Loucy (cell line): ENCODE measurements around the gene OR9I1.

Experiments
- EZH2phosphoT487 ChIP-seq: fragments of 200-600 bp; IDR thresholded peaks from 2 replicates; pipeline ENCODE4 v1.6.1; 2018; ENCODE audit warnings: antibody characterized with exemption, mild to moderate bottlenecking, moderate library complexity, borderline replicate concordance
- TF ChIP-seq, protein P1 (sequence below): fragments of 200-600 bp; sonication (generic); conservative IDR thresholded peaks from 2 replicates; pipeline ENCODE4 v1.5.1; 2014; ENCODE audit warnings: mild to moderate bottlenecking, antibody characterized with exemption, low read length

GRCh38 chr11:58067685-58068084, 57.6 kb downstream of the OR9I1 start:
- TF ChIP-seq, protein P1, sequence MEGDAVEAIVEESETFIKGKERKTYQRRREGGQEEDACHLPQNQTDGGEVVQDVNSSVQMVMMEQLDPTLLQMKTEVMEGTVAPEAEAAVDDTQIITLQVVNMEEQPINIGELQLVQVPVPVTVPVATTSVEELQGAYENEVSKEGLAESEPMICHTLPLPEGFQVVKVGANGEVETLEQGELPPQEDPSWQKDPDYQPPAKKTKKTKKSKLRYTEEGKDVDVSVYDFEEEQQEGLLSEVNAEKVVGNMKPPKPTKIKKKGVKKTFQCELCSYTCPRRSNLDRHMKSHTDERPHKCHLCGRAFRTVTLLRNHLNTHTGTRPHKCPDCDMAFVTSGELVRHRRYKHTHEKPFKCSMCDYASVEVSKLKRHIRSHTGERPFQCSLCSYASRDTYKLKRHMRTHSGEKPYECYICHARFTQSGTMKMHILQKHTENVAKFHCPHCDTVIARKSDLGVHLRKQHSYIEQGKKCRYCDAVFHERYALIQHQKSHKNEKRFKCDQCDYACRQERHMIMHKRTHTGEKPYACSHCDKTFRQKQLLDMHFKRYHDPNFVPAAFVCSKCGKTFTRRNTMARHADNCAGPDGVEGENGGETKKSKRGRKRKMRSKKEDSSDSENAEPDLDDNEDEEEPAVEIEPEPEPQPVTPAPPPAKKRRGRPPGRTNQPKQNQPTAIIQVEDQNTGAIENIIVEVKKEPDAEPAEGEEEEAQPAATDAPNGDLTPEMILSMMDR, result no peak
- TF ChIP-seq EZH2phosphoT487, result no peak
